Upper lobe of left lung (tissue), 4 donors: ENCODE data around the gene FCRLB.

Experiments
- POLR2A ChIP-seq, 4 donors: fragments of 450-650 bp; IDR thresholded peaks; one replicate each; pipeline ENCODE4 v1.5.1; 2016 to 2017; ENCODE audit warnings: antibody characterized with exemption in 4 of 4, mild to moderate bottlenecking in 2 of 4
- TF ChIP-seq, protein P1 (sequence below), 6 experiments: fragments of 450-650 bp in 4 of 6; fragments of 200-600 bp in 2 of 6; sonication (generic) in 2 of 6; IDR thresholded peaks; one replicate each; pipeline ENCODE4 v1.5.1; 2016 to 2019; ENCODE audit warnings: antibody characterized with exemption in 6 of 6

- TF ChIP-seq POLR2A (IDR thresholded peaks at IDR 0.05), result no peak
- TF ChIP-seq, protein P1, sequence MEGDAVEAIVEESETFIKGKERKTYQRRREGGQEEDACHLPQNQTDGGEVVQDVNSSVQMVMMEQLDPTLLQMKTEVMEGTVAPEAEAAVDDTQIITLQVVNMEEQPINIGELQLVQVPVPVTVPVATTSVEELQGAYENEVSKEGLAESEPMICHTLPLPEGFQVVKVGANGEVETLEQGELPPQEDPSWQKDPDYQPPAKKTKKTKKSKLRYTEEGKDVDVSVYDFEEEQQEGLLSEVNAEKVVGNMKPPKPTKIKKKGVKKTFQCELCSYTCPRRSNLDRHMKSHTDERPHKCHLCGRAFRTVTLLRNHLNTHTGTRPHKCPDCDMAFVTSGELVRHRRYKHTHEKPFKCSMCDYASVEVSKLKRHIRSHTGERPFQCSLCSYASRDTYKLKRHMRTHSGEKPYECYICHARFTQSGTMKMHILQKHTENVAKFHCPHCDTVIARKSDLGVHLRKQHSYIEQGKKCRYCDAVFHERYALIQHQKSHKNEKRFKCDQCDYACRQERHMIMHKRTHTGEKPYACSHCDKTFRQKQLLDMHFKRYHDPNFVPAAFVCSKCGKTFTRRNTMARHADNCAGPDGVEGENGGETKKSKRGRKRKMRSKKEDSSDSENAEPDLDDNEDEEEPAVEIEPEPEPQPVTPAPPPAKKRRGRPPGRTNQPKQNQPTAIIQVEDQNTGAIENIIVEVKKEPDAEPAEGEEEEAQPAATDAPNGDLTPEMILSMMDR (IDR thresholded peaks at IDR 0.05), result no peak
These were observed 14.5 kb downstream of the FCRLB start for GRCh38 chr1:161735837-161736236.
